ENCODE results near the gene ABLIM2.

DNA sequence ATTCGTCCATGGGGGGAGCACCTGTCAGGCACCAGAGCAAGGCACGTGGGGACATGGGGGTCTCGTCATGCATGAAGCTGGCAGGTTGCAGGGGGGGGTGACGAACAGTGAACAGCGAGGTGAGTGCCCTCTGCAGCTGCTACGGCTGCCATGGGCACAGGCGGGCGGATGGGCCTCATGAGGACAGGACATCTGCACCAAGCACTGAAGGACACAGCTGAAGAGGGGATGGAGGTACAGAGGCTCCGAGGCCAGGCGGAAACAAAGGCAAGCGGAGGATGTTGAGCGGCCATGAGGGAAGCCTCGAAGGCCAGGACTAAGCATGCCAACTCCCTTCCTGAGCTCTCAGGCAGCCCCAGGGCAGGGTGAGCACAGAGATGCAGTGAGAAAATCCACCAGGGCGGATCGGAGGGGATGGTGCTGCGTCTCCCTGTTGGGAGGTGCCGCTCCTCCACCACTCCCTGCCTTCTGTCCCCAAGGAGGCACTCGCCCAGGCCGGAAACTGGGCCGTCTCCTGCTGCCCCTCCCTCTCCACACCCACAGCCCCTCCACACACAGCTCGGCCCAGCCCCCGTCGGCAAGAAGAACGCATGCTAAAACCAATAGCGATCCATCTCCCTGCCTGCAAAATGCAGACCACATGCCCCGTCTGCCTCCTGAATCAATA lies 24.6 kb downstream of the ABLIM2 start:
- TF ChIP-seq, protein P1, sequence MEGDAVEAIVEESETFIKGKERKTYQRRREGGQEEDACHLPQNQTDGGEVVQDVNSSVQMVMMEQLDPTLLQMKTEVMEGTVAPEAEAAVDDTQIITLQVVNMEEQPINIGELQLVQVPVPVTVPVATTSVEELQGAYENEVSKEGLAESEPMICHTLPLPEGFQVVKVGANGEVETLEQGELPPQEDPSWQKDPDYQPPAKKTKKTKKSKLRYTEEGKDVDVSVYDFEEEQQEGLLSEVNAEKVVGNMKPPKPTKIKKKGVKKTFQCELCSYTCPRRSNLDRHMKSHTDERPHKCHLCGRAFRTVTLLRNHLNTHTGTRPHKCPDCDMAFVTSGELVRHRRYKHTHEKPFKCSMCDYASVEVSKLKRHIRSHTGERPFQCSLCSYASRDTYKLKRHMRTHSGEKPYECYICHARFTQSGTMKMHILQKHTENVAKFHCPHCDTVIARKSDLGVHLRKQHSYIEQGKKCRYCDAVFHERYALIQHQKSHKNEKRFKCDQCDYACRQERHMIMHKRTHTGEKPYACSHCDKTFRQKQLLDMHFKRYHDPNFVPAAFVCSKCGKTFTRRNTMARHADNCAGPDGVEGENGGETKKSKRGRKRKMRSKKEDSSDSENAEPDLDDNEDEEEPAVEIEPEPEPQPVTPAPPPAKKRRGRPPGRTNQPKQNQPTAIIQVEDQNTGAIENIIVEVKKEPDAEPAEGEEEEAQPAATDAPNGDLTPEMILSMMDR (IDR thresholded peaks at IDR 0.05): no peak
- TF ChIP-seq POLR2A (IDR thresholded peaks at IDR 0.05): no peak

Measured in lower leg skin (tissue), 3 donors.